ENCODE results near the gene ZC3H11A. TPM values are rescaled to one million over a fixed set of nuclear protein-coding genes. Genes with fewer than 3 reads are reported as not detected.
A peak's percentile ranks its signal among the peaks of the same experiment; 100 is the strongest.

ZC3H11A gene
- total and polyA plus RNA-seq, 2 donors (not counting 3 experiments of a cell fraction or from before 2014, with no cell fraction given) = 36.8 to 72.6 TPM

DNA sequence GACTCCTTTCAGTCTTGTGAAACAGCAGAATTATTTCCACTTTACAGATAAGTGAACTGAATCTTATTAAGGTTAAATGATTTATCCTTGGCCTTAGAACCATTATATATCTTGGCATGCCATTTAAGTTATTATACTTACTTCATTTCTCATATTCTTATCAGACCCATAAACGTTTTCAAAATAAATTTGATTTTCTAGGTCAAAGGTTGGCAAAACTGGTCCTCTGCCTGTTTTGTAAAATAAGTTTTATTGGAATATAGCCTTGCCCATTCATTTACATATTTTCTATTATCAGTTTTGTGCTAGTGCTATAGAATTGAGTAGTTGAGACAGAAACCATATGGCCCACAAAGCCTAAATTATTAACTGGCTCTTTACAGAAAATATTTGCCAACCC is 33.1 kb downstream of the ZC3H11A start:
- H3K36me3 ChIP-seq (ENCODE audit: control insufficient read depth in 2 of 2, extremely low read depth in 1 of 2, insufficient read depth in 2 of 2, low read length in 2 of 2) = peaks cover 11 to 21% of the 10 kb centered on the region in 2 experiments
- TF ChIP-seq JUN (IDR thresholded peaks at IDR 0.05; ENCODE audit: borderline replicate concordance, insufficient read depth, insufficient read length, low read depth) (no peak), EZH2 (IDR thresholded peaks at IDR 0.05; ENCODE audit: borderline replicate concordance, low read depth, low read length, severe bottlenecking) (no peak), FOS (IDR thresholded peaks at IDR 0.05; ENCODE audit: borderline replicate concordance, insufficient read depth, low read length) (no peak), GATA2 (IDR thresholded peaks at IDR 0.05; ENCODE audit: insufficient read depth, insufficient read length, low read depth, low read length) (no peak), MYC (IDR thresholded peaks at IDR 0.05; ENCODE audit: low read depth, low read length) (no peak), POLR2AphosphoS5 (IDR thresholded peaks at IDR 0.05; ENCODE audit: insufficient read depth, low read depth, low read length) (no peak), POLR2A (IDR thresholded peaks at IDR 0.05; ENCODE audit: low read depth, low read length) (no peak), CTCF (IDR thresholded peaks at IDR 0.05; ENCODE audit: extremely low read depth in 1 of 2, insufficient read depth in 1 of 2, low read depth in 1 of 2, low read length in 2 of 2) (no peak)
- TF ChIP-seq, protein P1, sequence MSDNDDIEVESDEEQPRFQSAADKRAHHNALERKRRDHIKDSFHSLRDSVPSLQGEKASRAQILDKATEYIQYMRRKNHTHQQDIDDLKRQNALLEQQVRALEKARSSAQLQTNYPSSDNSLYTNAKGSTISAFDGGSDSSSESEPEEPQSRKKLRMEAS (IDR thresholded peaks at IDR 0.05; ENCODE audit: insufficient read depth, insufficient read length) = no peak
- FAIRE-seq = no peak
- ChIA-PET POLR2A (no interaction called here), CTCF (no interaction called here)
- no peaks in the 10 kb centered on the region for H3K9me3 ChIP-seq (replicated peaks; ENCODE audit: control insufficient read depth, insufficient read depth, low read length)
- BruUV-seq (replicated peaks) = no TSS peak
- no peaks in the 10 kb centered on the region for H3K27me3 ChIP-seq (ENCODE audit: control insufficient read depth in 2 of 2, insufficient read depth in 2 of 2, low read length in 2 of 2)
- DNase-seq (ENCODE audit: low read depth, low spot score) = no peak
- H3K79me2 ChIP-seq (ENCODE audit: control insufficient read depth, insufficient read depth, low read length) = peaks cover 20% of the 10 kb centered on the region
- H2AFZ ChIP-seq (ENCODE audit: low read depth, low read length) = no peak overlapping the region
- H3K9me1 ChIP-seq (replicated peaks; ENCODE audit: control insufficient read depth, extremely low read depth, insufficient read depth, low read length) = no peaks in the 10 kb centered on the region
- H3K9ac ChIP-seq (replicated peaks; ENCODE audit: extremely low read depth, insufficient read depth, low read length) = no peak overlapping the region
- no peaks in the 10 kb centered on the region for H4K20me1 ChIP-seq (replicated peaks; ENCODE audit: control insufficient read depth, extremely low read depth, insufficient read depth, low read length)
- peaks cover 18% of the 10 kb centered on the region for H3K4me1 ChIP-seq (ENCODE audit: control insufficient read depth, extremely low read depth, insufficient read depth, low read length)
- no peak overlapping the region for H3K4me2 ChIP-seq (ENCODE audit: insufficient read depth, low read length)
- dilution Hi-C loops (cut with MboI; ENCODE audit: extremely low pct_ligation_motif_present, low sequenced_read_pairs) = no loop called here
- intact Hi-C loops (cut with micrococcal nuclease) = no loop called here
- peak overlapping the region; percentile 53 for H3K27ac ChIP-seq (ENCODE audit: insufficient read depth, low read depth, low read length)
- H3K4me3 ChIP-seq (replicated peaks in 1 of 3; ENCODE audit: insufficient read depth in 1 of 3, low read depth in 1 of 3, low read length in 3 of 3) = no peak overlapping the region

Data from endothelial cell of umbilical vein (primary cell).